Fibroblast of the aortic adventitia (primary cell): ENCODE measurements around the gene SNCA. TPM values are rescaled to one million over a fixed set of nuclear protein-coding genes. Genes with fewer than 3 reads are reported as not detected.

Experiments used
- DNase-seq: peaks from one replicate; pipeline ENCODE4 v3.0.0-alpha.2; 2010; ENCODE audit warnings: low read depth
- H3K4me3 ChIP-seq: 2 replicates; pipeline ENCODE4 v1.5.1; 2011; ENCODE audit warnings: low read depth, mild to moderate bottlenecking, control low read depth, low read length, moderate library complexity
- CTCF ChIP-seq: IDR thresholded peaks from 2 replicates; pipeline ENCODE4 v1.5.1; 2011; ENCODE audit warnings: mild to moderate bottlenecking, low read length, control low read depth, inconsistent platforms; ENCODE audit not compliant: insufficient read depth
- total RNA-seq: library from RNA; depleted of rRNA; stranded (reverse); fragments of >200 nt; gene quantifications from 2 replicates; pipeline ENCODE4 v1.2.3, GENCODE V29; 2012; ENCODE audit warnings: low replicate concordance

The SNCA gene
- total RNA-seq, 1 donor, result 2.3 TPM

- no peak for TF ChIP-seq CTCF
- no peak overlapping the region for H3K4me3 ChIP-seq
- no peak for DNase-seq
Measured at GRCh38 chr4:89722517-89722916, 114.4 kb downstream of the SNCA start.

- no peak overlapping the region for H3K4me3 ChIP-seq
- no peak for DNase-seq
- TF ChIP-seq CTCF, result no peak
Measured at GRCh38 chr4:89720981-89721380, 116.0 kb downstream of the SNCA start.

GRCh38 chr4:89719536-89720090, 117.3 kb downstream of the SNCA start:
- no peak for DNase-seq
- no peak overlapping the region for H3K4me3 ChIP-seq
- no peak for TF ChIP-seq CTCF

- no peak overlapping the region for H3K4me3 ChIP-seq
- no peak for DNase-seq
- no peak for TF ChIP-seq CTCF
Measured at GRCh38 chr4:89716893-89717292, 120.1 kb downstream of the SNCA start.

GRCh38 chr4:89715631-89716030, 121.3 kb downstream of the SNCA start:
- TF ChIP-seq CTCF, result no peak
- DNase-seq, result no peak

GRCh38 chr4:89712827-89713226, 124.1 kb downstream of the SNCA start:
- no peak for TF ChIP-seq CTCF
- no peak overlapping the region for H3K4me3 ChIP-seq
- no peak for DNase-seq

More at GRCh38 chr4:89715631-89716030, 121.3 kb downstream of the SNCA start:
- no peak overlapping the region for H3K4me3 ChIP-seq

GRCh38 chr4:89712141-89712540, 124.8 kb downstream of the SNCA start:
- no peak for TF ChIP-seq CTCF

More at GRCh38 chr4:89712141-89712540, 124.8 kb downstream of the SNCA start:
- H3K4me3 ChIP-seq, result no peak overlapping the region
- DNase-seq, result peak; percentile 41
